Measurements from ENCODE around the gene THADA.
A peak's percentile ranks its signal among the peaks of the same experiment; 100 is the strongest.
"Not testable (repeated sequence)": the region's sequence is repeated elsewhere in the genome, so short reads cannot be mapped to it uniquely, and the experiment has no call there.

Gene THADA, protein sequence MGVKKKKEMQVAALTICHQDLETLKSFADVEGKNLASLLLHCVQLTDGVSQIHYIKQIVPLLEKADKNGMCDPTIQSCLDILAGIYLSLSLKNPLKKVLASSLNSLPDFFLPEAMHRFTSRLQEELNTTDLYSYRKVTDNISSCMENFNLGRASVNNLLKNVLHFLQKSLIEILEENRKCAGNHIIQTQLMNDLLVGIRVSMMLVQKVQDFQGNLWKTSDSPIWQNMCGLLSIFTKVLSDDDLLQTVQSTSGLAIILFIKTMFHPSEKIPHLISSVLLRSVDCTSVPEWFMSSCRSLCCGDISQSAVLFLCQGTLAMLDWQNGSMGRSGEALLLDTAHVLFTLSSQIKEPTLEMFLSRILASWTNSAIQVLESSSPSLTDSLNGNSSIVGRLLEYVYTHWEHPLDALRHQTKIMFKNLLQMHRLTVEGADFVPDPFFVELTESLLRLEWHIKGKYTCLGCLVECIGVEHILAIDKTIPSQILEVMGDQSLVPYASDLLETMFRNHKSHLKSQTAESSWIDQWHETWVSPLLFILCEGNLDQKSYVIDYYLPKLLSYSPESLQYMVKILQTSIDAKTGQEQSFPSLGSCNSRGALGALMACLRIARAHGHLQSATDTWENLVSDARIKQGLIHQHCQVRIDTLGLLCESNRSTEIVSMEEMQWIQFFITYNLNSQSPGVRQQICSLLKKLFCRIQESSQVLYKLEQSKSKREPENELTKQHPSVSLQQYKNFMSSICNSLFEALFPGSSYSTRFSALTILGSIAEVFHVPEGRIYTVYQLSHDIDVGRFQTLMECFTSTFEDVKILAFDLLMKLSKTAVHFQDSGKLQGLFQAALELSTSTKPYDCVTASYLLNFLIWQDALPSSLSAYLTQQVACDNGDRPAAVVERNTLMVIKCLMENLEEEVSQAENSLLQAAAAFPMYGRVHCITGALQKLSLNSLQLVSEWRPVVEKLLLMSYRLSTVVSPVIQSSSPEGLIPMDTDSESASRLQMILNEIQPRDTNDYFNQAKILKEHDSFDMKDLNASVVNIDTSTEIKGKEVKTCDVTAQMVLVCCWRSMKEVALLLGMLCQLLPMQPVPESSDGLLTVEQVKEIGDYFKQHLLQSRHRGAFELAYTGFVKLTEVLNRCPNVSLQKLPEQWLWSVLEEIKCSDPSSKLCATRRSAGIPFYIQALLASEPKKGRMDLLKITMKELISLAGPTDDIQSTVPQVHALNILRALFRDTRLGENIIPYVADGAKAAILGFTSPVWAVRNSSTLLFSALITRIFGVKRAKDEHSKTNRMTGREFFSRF (N-terminal part only)

DNA sequence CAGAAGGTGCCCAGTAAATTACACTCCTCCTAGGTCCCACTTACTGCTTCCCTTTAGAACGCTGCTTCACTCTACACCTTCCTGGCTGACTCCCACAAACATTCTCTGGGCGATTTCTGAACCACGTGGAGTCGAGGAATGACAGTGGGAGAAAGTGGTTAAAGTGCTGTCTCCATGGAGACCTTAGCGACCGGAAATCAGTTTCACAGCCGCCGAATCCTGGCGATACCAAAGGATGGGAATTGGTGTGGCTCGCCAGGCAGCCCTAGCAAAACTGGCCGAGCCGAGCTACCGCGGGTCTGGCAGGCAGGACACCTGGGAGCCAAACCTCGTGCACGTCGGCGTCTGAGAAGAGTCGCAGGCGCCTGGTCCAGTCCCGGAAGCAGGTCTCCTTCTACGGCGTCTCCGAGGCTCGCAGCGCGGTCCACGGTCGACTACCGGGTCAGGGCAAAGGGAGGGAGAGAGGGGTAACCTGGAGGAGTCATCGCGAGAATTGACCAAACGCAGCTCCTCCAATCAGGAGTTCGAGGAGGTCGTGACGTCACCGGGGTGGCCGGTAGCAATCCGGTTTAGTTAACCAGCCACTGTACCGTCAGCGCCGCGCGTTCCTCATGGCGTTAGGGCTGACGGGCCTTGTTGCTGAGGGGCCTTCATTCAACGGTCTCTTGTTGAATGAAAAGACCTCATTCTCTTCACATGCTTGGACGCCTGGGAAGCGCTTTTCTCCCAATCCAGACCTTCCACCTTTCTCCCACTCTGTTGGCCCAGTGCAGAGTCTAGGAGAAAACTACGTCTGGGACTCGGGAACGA lies at the start of gene THADA:
TSS of gene THADA (minus strand) at position 436 of the 810 bp plus-strand sequence. CDS start 3,646 bp downstream, outside the sequence.
- peak; percentile 99 for DNase-seq (ENCODE audit: low spot score)

DNA sequence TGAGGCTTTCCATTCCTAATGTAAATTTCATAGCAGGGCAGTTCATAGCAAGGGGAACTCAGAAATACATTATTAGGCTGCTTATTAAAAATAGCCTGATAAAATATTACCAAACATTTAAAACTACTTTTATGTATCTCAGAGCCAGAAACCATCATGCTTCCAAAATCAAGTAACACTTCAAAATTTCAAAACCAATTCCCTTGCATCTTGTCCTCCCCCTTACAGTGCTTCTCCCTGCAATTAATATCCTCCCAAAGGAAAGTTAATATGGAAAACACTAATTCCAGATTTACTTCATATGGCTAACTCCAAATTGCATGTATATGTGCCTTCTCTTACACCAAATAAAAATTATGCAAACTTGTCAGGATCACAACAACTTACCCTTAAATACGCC lies 47.8 kb upstream of the THADA start:
- DNase-seq (ENCODE audit: low spot score) = no peak

DNA sequence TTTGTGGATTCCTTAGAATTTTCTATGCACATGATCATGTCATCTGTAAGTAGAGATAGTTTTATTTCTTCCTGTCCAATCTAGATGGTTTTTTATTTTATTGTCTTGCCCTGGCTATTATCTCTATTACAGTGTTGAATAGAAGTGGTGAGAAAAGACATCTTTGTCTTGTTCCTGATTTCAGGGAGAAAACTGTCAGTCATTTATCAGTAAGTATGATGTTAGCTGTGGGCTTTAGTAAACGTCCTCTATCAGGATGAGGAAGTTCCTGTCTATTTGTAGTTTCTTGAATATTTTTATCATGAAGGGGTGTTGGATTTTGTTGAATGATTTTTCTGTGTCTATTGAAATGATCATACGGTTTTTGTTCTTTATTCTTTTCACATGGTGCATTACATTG lies 46.5 kb upstream of the THADA start:
- no peak for DNase-seq (ENCODE audit: low spot score)

DNA sequence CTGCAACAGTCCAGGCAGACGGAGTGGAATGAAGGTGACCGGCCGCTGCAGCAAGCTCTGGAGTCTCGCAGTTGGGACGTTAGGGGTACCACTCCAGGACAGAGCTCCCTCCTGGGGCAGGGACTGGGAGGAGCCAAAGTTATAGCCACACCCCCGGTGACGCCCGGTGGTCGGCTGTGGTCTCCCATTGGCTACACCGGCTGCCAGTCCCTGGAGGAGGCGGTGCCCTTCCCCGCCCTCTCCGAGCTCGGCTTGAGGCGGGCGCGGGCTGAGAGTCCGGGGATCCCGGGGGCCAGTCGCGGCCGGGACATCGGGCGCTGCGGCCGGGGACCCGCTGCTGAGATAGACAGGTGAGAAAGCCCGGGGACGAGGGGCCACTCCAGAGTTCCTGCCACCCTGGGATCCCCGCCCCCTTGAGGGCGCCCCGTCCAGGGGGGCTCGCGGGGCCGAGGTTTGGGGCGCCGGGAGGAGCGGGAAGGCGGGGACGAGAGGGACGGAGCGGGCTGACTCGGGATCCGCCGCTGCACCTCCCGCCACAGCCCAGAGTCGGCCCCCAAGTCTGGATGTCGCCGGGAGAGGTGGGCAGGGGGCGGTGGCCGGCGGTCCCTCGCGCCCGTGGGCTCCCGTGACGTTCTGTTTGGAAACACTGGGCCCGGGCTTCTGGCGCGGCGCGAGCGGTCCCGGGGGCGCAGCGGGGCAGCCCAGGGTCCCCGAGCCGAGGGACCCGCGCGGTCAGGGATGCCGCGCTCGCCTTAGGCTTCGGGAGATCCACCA lies 41.4 kb upstream of the THADA start, which contains the start of gene PLEKHH2:
TSS of gene PLEKHH2 (plus strand) at position 231 of the 774 bp plus-strand sequence. CDS start 7,414 bp downstream, outside the sequence.
- DNase-seq (ENCODE audit: low spot score) = peak; percentile 99

DNA sequence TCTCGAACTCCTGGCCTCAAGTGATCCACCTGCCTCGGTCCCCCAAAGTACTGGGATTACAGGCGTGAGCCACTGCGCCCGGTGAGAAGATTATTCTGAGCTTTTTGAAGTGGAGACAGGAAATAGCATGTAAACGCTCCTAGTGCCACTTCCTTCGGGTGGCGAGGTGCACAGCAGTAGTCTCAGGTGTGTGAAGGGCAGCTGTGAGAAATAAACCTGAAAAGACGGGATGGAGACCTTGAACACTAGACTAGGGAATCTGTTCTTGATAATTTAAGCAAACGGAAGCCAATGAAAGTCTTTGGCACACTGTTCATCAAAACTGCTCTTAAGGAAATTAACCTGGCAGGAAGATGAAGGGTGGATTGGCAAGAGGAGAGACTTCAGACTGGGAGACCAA lies 40.8 kb upstream of the THADA start:
- no peak for DNase-seq (ENCODE audit: low spot score)

DNA sequence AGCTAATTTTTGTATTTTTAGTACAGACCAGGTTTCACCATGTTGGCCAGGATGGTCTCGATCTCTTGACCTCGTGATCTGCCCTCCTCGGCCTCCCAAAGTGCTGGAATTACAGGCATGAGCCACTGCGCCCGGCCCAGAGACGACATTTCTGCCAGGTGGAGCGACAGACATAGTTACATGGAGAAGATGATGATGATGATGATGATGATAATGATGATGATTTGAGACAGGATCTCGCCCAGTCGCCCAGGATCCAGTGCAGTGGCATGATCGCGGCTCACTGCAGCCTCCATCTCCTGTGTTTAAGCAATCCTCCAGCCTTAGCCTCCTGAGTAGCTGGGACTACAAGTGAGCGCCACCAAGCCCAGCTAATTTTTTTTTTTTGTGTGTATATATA lies 40.3 kb upstream of the THADA start:
- DNase-seq (ENCODE audit: low spot score) = not testable (repeated sequence)

DNA sequence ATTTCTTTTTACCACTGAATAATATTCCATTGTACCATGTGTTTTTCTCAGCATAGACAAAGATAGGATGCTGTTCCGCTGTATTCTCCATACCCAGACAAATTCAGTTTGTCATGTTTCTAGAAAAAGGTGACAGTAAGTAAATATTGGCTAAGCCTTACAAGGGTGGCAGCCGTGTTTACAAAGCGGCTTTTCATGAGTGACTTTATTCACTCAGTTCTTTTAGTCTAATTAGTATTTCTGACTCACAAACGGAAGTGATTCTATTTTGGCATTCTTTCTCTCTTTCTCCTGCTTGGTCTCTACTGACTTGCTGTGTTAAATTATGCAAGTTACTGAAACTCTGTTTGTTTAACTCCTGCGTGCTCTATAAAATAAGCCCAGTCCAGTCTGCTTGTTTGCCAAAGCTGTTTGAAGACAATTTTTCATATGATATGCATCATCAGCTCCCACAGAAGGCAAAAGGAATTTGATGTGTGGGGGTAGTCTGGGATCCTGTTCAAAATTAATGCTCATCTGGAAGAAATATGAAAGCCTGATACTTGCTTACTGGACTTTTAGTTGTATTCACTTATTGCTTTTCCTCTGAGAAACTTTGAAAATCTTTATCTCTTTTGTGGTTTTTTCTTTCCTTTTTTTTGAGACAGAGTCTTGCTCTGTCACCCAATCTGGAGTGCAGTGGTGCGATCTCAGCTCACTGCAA lies 38.9 kb upstream of the THADA start:
- DNase-seq (ENCODE audit: low spot score) = peak; percentile 56

DNA sequence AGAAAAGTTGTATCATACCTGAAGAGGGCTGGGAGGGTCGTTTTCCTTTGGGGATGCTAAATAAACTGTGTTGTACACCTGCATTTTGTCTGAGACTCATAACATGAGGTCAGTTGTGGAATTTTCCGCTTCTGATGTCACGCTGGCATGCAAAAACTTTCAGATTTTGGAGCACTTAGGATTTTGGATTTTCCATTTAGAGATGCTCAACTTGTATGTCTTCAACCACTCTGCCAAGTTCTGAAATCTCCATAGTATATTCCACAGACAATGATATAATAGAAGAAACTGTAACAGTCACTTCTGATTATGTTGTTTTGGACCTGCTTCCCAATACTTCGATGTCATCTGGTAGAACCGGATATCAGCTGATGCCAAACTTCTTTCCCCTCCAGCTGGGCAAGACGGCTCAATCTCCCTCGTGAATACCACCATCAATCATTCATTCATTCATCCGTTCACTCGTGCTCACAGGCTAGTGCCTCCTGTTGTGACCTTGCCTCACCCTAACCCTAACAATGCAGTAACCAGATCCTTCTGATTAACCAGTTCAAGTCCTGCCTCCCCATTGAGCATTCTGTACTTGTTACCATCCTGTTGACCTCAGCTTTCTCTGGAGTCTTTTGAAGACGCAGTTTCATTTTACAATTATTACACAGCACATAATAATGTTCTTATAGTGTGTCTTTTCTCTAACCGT lies 35.9 kb upstream of the THADA start:
- no peak for DNase-seq (ENCODE audit: low spot score)

DNA sequence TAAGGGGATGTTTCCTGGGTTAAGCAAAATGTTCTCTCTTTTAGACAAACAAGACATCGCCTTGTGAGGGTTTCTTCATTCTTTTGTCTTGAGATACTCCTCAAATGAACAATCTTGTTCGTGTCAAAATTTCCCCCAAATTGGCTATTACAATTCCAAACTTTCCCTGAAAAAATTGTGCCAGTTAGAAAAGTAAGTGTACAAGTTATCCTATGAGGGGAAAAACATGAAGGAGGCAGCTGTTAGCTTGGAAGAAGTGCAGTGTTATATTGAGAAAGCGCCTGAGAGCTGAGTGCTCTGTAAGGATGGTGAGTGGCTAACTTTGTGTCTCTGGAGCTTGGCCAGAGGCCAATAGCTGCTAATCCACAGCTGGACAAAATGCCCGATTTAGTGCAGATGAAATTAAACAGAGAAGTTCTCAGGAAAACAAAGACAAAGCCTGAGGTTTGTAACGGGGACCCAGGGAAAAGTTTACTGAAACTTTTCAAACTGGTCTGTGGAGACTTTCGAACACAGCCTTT lies 27.2 kb upstream of the THADA start:
- DNase-seq (ENCODE audit: low spot score) = peak; percentile 16

DNA sequence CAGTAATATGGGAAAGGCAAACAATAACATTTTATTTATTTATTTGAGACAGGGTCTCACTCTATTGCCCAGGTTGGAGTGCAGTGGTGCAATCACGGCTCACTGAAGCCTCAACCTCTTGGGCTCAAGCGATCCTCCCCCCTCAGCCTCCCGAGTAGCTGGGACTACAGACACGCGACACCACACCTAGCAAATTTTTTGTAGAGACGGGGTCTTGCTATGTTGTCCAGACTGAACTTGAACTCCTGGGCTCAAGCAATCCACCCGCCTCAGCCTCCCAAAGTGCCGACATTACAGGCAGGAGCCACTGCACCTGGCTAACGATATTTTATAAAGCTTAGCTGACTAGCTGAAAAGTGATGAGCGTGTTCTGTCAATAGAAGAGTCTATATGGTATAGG lies 23.7 kb upstream of the THADA start:
- no peak for DNase-seq (ENCODE audit: low spot score)

DNA sequence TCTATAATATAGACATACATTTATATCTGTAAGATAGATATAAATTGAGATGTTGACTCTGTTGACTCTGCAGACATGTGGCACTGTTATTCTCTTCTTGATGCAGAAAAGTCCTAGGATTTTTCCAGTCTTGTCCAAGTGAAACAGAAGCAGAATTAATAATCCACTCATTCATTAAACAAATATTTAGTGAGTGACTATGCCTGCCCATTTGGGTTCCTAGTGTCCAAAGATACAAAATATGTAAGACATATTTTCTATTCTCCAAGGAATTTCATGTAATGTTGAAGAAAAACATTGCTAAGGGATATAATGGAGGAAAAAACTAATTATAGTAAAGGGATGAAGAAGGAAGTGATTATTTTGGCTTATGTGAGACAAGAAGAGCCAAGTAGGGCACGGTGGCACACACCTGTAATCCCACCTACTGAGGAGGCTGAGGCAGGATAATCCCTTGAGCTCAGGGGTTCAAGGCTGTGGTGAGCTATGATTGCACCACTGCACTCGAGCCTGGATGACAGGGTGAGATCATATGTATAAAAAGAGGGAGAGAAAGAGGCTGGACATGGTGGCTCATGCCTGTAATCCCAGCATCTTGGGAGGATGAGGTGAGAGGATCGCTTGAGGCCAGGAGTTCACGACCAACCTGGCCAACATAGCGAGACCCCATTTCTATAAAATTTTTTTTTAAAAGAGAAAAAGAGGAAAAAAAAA lies 21.3 kb upstream of the THADA start:
- no peak for DNase-seq (ENCODE audit: low spot score)

DNA sequence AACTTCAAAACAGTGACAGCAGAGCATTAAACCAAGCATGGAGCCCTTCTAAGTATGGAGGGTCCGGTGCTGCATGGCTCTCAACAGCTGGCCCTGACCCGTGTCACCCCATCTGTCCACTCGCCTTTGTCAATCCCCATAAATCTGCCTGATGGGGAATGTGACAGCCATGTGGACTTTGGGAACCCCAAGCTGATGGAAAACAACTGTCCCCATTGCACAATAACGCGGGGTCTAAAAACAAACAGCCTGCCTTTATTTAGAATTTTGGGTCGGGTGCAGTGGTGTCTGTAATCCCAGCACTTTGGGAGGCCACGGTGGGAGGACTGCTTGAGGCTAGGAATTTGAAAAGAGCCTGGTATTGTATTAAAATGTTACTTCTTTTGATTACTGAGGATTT lies 17.1 kb upstream of the THADA start:
- DNase-seq (ENCODE audit: low spot score) = no peak

DNA sequence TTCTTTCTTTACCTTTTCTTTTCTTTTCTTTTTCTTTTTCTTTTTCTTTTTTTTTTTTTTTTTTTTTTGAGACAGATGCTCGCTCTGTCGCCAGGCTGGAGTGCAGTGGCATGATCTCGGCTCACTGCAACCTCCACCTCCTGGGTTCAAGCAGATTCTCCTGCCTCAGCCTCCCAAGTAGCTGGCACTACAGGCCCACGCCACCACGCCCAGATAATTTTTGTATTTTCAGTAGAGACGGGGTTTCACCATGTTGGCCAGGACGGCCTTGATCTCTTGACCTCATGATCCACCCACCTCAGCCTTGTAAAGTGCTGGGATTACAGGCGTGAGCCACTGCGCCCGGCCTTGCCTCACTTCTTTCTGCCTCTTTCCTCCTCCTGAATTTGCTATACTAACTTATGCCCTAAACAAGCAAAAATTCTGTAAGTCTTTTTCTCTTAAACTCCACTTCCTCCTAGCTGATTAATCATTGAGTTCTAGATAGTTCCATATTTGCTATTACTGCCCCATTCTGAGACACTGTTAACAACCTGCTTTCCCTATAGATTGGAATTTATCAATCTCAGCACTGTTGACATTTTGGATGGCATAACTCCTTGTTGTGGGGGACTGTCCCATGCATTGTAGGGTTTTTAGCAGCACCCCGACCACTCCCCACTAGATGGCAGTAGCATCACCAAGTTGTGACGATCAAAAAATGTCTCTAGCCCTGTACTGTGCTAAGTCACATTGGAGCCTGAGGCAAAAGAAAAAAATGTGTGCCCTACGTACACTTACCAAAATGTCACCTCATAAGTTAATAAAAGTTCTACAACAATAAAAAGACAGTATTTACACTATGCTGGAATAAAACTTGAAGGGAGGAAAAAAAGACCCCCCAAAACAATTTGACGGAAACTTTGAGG lies 16.4 kb upstream of the THADA start:
- DNase-seq (ENCODE audit: low spot score) = peak; percentile 78

DNA sequence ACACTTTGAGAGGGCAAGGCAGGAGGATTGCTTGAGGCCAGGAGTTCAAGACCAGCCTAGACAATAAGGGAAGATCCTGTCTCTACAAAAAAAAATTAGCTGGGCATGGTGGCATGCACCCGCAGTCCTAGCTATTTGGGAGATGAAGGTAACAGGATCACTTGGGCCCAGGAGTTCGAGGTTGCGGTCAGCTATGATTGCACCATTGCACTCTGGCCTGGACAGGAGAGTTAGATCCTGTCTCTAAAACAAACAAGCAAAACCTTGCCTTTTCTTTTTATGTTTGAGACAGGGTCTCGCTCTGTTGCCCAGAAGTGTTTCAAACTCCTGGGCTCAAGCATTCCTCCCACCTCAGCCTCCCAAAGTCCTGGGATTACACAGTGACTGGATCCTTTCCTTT lies 14.5 kb upstream of the THADA start:
- no peak for DNase-seq (ENCODE audit: low spot score)

DNA sequence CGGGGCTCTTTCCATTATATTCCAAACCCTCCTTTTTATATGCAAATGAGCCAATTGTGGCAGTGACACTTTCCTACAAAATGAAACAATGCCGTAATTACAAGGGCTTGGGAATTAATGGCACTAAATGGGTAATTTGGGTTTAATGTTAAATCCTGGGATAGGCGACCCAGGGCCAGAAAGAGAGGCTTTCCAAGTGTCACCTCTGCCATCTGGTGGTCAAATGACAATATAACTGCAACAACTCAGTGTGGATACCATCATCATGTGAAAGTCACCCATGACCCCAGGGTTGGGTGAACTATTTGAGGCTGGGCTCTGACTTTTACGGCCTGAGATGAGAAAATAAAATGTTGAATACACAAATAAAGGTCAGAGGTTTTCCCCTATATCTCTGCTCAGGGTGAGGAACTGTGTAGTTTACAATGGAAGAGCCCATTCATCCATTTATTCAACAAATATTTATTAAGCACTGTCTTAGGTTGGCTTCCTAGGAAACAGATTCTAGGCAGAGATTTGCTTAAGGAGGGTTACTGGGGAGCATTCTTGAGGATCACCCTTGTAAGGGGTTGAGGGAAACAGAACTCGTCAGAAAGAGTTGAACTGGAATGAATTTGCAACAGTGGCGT lies 13.6 kb upstream of the THADA start:
- DNase-seq (ENCODE audit: low spot score) = peak; percentile 63

DNA sequence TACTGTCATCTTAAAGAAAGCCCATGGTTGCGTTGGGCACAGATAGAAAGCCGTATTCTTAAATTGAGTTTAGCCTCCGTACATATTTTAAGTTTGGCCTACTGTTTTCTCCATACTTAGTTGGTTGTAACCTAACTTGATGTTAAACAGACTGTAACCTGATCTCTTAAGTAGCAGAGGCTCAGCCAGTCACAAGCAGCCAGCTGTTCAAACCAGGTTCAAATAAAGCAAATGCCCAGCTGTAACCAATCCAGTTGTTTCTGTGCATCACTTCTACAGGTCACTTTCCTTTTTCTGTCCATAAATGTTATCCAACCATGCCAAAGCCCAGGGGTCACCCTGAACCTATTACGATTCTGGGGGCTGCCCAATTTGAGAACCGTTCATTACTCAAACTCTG lies 10.0 kb upstream of the THADA start:
- DNase-seq (ENCODE audit: low spot score) = no peak
